Heart left ventricle (tissue), 16 donors: Measurements from ENCODE around the gene RFX7. TPM values are rescaled to one million over a fixed set of nuclear protein-coding genes. Genes with fewer than 3 reads are reported as not detected.

ENCODE experiments used
- ATAC-seq, 4 donors: fragments of 200-7000 bp; cut with Tn5 transposase; one replicate each; pipeline ENCODE4 v1.9.1; 2020 to 2022; ENCODE audit warnings: moderate library complexity in 4 of 4, mild to moderate bottlenecking in 3 of 4, moderate number of reproducible peaks in 1 of 4
- DNase-seq, 5 donors: peaks; one replicate each; pipeline ENCODE4 v3.0.0-alpha.2; 2020
- H3K27ac ChIP-seq, 12 donors: fragments of 200-600 bp; sonication (generic) in 4 of 12; one replicate each; pipeline versions ENCODE4 v1.5.0 to v1.8.0; 2016 to 2022; ENCODE audit warnings: mild to moderate bottlenecking in 2 of 12
- H3K27me3 ChIP-seq, 9 donors: fragments of 200-600 bp; sonication (generic) in 2 of 9; one replicate each; pipeline versions ENCODE4 v1.5.1 to v1.8.0; 2016 to 2022; ENCODE audit warnings: mild to moderate bottlenecking in 3 of 9
- H3K36me3 ChIP-seq, 9 donors: fragments of 200-600 bp; sonication (generic) in 2 of 9; one replicate each; pipeline versions ENCODE4 v1.5.0 to v1.8.0; 2018 to 2022; ENCODE audit warnings: mild to moderate bottlenecking in 2 of 9
- H3K4me1 ChIP-seq, 12 donors: fragments of 200-600 bp; sonication (generic) in 4 of 12; one replicate each; pipeline versions ENCODE4 v1.5.0 to v1.8.0; 2016 to 2022; ENCODE audit warnings: mild to moderate bottlenecking in 3 of 12
- H3K4me3 ChIP-seq, 12 donors: fragments of 200-600 bp; sonication (generic) in 4 of 12; one replicate each; pipeline versions ENCODE4 v1.5.0 to v1.8.0; 2017 to 2022; ENCODE audit warnings: mild to moderate bottlenecking in 9 of 12, moderate library complexity in 4 of 12
- H3K9me3 ChIP-seq, 12 donors: fragments of 200-600 bp; sonication (generic) in 4 of 12; one replicate each; pipeline versions ENCODE4 v1.5.0 to v1.8.0; 2016 to 2022; ENCODE audit warnings: mild to moderate bottlenecking in 1 of 12
- POLR2A ChIP-seq, 2 donors: fragments of 450-650 bp; IDR thresholded peaks; one replicate each; pipeline ENCODE4 v1.6.1; 2017; ENCODE audit warnings: antibody characterized with exemption in 2 of 2, mild to moderate bottlenecking in 2 of 2, moderate library complexity in 2 of 2
- WGBS, 4 donors: extraction: QIAGEN DNeasy Blood & Tissue Kit in 2 of 4; methylation state at CpG; one replicate each; pipeline versions ENCODE4 v1.1.5 to v1.1.7; 2013 to 2018; 5-methylcytosine and 5-hydroxymethylcytosine counted together
- intact Hi-C, 10 donors: fragments of 100-400 bp; cut with DNase I; formaldehyde crosslinking; loops; one replicate each; pipeline versions ENCODE4 v1.11.1 to v1.14.2; 2022
- polyA plus RNA-seq, 2 donors: library from polyadenylated mRNA; stranded (reverse); fragments of 200-250 nt; gene quantifications; one replicate each; pipeline ENCODE4 v1.2.3, GENCODE V29; 2013
- total RNA-seq, 9 donors: library from RNA; depleted of rRNA in 2 of 9; stranded (reverse); fragments of >200 nt in 2 of 9; fragmentation: NEBNext Ultra II Directional in 3 of 9; extraction: Animal tissue kit (Norgen Biotek cat#: 25700) in 3 of 9; gene quantifications; one replicate each; pipeline versions ENCODE4 v1.1.0 to v1.2.4, GENCODE V29; 2016 to 2023
- TF ChIP-seq, protein P1 (sequence below), 12 donors: fragments of 200-600 bp; sonication (generic) in 4 of 12; IDR thresholded peaks; one replicate each; pipeline versions ENCODE4 v1.5.0 to v1.8.0; 2018 to 2022; ENCODE audit warnings: antibody characterized with exemption in 12 of 12, mild to moderate bottlenecking in 5 of 12
- donor health status: ischemic (EF 13 %, LVEDD 7.1; RV severe dilation, severe dysfunction).
- donor health status: healthy with polysubstance abuse.
- donor health status: DM: no; HTN: yes; CAD: no.
- donor health status: DM: no; HTN: no; CAD: no.
- donor health status: ischemic (EF 25% LVEDD 6.9; RV normal size, moderate dysfunction).
- donor health status: ischemic (EF 25% LVEDD 5.7; RV mildly dilated, moderate dysfunction).
- donor health status: healthy.
- donor health status: DM: yes; HTN: yes; CAD: no.
- donor health status: ischemic (EF 35%, LVEDD 5.7; RV mildly dilated, moderate dysfunction).
- donor health status: nonischemic (EF 11% LVEDD 7.7; RV severe dilation, severe dysfunction).
- donor health status: DM: yes; HTN: yes; CAD: no.
- donor health status: PGD.
- donor health status: ischemic (EF 29% LVEDD 5.4; RV normal size, mild dysfunction).
- donor health status: nonischemic (EF 23%, LVEDD 6.1; RV moderate dilation, normal function).

Gene RFX7
- total and polyA plus RNA-seq, 11 donors, result 0.91 to 15.2 (median 7.6) TPM

DNA sequence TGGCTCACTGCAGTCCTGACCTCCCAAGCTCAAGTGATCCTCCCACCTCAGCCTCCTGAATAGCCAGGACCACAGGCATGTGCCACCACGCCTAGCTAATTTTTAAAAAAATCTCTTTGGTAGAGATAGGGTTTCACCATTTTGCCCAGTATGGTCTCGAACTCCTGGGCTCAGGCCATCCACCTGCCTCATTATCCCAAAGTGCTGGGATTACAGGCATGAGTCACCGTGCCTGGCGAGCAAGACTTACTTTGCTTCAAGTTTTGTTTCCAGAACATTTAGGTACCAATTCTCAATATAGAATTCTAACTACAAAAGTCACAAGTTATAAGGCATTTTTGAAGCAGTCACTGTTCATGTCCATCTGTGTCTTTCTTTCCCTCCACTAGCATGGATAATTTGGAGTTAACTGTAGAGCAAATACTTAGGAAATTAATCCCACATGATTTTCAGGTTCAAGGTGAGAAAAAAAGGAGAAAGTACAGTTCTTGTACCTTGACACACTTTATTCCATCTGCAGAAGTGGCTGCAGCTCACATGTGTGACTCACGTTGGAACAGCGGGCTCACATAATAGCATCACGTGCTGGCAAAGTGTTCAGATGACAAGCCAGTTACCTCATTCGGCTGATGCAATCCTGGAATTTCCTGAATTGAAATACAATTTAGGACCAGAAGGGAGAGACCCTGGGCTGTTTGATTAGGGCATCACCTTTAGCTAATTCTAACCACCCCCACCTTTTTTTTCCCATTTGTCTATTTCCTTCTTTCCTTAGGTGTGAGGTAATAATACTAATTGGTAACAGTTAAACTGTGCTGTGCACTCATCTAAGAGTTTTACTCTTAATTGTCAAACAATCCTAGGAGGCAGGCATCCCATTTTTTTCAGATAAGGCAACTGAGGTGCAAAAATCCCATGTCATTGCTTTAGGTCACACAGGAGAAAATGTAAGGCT lies 203.3 kb downstream of the RFX7 start:
- H3K36me3 ChIP-seq, result no peaks in the 10 kb centered on the region
- no peaks in the 10 kb centered on the region for H3K9me3 ChIP-seq
- WGBS, 4 donors, result 44 to 53% (median 46%) methylated on average over 8 of the region's 8 CpGs
- intact Hi-C loops, result loop anchor here in 3 of 10 donors (5.0 to 10.0 kb wide), 3 partner anchors 46 to 146 kb away; partner anchors contain the start of gene NEDD4 (in 2 of the 3)
- DNase-seq (peak in 4 of 5 donors; percentile 29 to 56 (median 48)), ATAC-seq (peak; percentile 77 to 91 (median 78))
- H3K4me1 ChIP-seq, result peaks cover 0 to 17% (median 7%) of the 10 kb centered on the region in 12 donors
- no peak overlapping the region for H3K4me3 ChIP-seq
- TF ChIP-seq, protein P1, sequence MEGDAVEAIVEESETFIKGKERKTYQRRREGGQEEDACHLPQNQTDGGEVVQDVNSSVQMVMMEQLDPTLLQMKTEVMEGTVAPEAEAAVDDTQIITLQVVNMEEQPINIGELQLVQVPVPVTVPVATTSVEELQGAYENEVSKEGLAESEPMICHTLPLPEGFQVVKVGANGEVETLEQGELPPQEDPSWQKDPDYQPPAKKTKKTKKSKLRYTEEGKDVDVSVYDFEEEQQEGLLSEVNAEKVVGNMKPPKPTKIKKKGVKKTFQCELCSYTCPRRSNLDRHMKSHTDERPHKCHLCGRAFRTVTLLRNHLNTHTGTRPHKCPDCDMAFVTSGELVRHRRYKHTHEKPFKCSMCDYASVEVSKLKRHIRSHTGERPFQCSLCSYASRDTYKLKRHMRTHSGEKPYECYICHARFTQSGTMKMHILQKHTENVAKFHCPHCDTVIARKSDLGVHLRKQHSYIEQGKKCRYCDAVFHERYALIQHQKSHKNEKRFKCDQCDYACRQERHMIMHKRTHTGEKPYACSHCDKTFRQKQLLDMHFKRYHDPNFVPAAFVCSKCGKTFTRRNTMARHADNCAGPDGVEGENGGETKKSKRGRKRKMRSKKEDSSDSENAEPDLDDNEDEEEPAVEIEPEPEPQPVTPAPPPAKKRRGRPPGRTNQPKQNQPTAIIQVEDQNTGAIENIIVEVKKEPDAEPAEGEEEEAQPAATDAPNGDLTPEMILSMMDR (IDR thresholded peaks at IDR 0.05), result no peak
- TF ChIP-seq POLR2A (IDR thresholded peaks at IDR 0.05), result peak in 1 of 2 donors; percentile 20
- peak overlapping the region in 5 of 12 donors; percentile 2 to 57 (median 42) for H3K27ac ChIP-seq
- H3K27me3 ChIP-seq, result no peaks in the 10 kb centered on the region

DNA sequence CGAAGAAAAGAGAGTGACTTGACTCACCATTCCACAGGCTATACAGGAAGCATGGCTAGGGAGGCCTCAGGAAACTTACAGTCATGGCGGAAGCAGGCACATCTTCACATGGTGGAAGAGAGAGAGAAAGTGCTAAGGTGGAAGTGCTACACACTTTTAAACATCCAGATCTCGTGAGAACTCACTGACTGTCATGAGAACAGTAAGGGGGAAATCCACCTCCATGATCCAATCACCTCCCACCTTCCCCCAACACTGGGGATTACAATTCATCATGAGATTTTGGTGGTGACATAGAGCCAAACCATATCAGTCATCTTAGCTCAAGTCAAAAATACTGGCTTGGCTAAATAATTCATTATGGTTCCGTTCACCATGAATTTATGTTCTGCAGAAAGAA lies 205.0 kb downstream of the RFX7 start:
- H3K9me3 ChIP-seq, result no peaks in the 10 kb centered on the region
- no peak overlapping the region for H3K4me3 ChIP-seq
- no peaks in the 10 kb centered on the region for H3K27me3 ChIP-seq
- H3K27ac ChIP-seq, result no peak overlapping the region
- 87 to 92% (median 91%) methylated on average over 4 of the region's 4 CpGs for WGBS, 4 donors
- no peak for TF ChIP-seq POLR2A (IDR thresholded peaks at IDR 0.05)
- TF ChIP-seq, protein P1 (IDR thresholded peaks at IDR 0.05), result no peak
- intact Hi-C loops, result no loop called here
- ATAC-seq (no peak), DNase-seq (no peak)
- H3K36me3 ChIP-seq, result no peaks in the 10 kb centered on the region
- H3K4me1 ChIP-seq, result peaks cover 0 to 17% (median 7%) of the 10 kb centered on the region in 12 donors

GRCh38 chr15:56038015-56038414 lies 205.7 kb downstream of the RFX7 start:
- intact Hi-C loops, result no loop called here
- H3K36me3 ChIP-seq, result no peaks in the 10 kb centered on the region
- no peak overlapping the region for H3K4me3 ChIP-seq
- no peak for TF ChIP-seq POLR2A (IDR thresholded peaks at IDR 0.05)
- TF ChIP-seq, protein P1 (IDR thresholded peaks at IDR 0.05), result no peak
- ATAC-seq, result no peak
- no peaks in the 10 kb centered on the region for H3K27me3 ChIP-seq
- DNase-seq, result no peak
- H3K9me3 ChIP-seq, result no peaks in the 10 kb centered on the region
- no peak overlapping the region for H3K27ac ChIP-seq
- 55 to 64% (median 59%) methylated on average over 3 of the region's 3 CpGs for WGBS, 4 donors
- H3K4me1 ChIP-seq, result peaks cover 0 to 17% (median 7%) of the 10 kb centered on the region in 12 donors

Other genes starting within 250 kb of the RFX7 start
- gene TEX9, start 121.5 kb upstream of the RFX7 start, total RNA-seq, result 1 to 10 TPM in 2 of 9 donors, under 1 TPM in 5, not detected in 2; 0.49 to 1.6 (median 0.92) TPM
- gene TEX9, start 121.5 kb upstream of the RFX7 start, polyA plus RNA-seq, result under 1 TPM; 0.19 to 0.21 TPM
- gene MNS1, start 221.3 kb upstream of the RFX7 start, total RNA-seq, result 1 to 10 TPM in 4 of 9 donors, under 1 TPM in 5; 0.30 to 2.6 (median 0.81) TPM
- gene MNS1, start 221.3 kb upstream of the RFX7 start, polyA plus RNA-seq, result under 1 TPM; 0.46 to 0.88 TPM